NB4 (cell line): Measurements from ENCODE around the gene FHIT.

Experiments
- MAX ChIP-seq: IDR thresholded peaks from 2 replicates; pipeline ENCODE4 v1.6.1; 2011; ENCODE audit warnings: low read depth, low read length
- POLR2A ChIP-seq: IDR thresholded peaks from 2 replicates; pipeline ENCODE4 v1.6.1; 2011; ENCODE audit warnings: mild to moderate bottlenecking; ENCODE audit not compliant: insufficient read length; ENCODE audit errors: extremely low read depth
- TF ChIP-seq, protein P1 (sequence below): IDR thresholded peaks from one replicate; pipeline ENCODE4 v1.5.1; 2012; ENCODE audit warnings: low read depth, low read length

DNA sequence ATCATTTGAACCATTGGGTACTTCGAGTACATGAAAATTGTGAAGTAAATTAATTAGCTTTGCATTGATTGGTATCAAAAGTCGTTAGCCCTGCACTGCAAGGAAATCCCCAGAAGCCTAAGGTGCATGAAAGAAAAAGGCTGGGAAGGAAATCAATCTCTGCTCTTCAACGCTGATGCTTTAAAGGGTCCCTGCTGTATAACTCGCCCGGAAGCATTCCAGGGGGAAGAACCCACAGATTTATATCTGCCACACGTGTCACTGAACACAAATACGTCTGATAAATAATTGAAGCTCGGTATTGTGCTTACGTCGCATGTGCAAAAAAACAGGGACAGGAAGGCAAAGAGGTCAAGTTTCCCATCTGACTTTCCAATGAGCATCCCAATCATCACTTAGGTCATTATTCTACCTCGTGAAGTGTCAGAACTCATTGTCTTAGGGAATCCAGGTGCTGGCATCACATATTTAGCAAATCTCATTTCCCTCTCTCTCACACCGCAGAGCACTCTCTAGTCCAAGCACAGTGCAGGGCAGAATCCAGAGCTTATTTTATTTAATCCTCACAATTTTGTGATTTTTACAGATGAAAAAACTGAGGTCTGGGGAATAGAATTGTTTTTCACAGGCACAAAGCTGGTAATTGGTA lies 1397.1 kb downstream of the FHIT start:
- TF ChIP-seq, protein P1, sequence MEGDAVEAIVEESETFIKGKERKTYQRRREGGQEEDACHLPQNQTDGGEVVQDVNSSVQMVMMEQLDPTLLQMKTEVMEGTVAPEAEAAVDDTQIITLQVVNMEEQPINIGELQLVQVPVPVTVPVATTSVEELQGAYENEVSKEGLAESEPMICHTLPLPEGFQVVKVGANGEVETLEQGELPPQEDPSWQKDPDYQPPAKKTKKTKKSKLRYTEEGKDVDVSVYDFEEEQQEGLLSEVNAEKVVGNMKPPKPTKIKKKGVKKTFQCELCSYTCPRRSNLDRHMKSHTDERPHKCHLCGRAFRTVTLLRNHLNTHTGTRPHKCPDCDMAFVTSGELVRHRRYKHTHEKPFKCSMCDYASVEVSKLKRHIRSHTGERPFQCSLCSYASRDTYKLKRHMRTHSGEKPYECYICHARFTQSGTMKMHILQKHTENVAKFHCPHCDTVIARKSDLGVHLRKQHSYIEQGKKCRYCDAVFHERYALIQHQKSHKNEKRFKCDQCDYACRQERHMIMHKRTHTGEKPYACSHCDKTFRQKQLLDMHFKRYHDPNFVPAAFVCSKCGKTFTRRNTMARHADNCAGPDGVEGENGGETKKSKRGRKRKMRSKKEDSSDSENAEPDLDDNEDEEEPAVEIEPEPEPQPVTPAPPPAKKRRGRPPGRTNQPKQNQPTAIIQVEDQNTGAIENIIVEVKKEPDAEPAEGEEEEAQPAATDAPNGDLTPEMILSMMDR: no peak
- TF ChIP-seq POLR2A (no peak), MAX (no peak)
